Limb (tissue), 2 donors: ENCODE results near the gene DCHS2.

Experiments
- DNase-seq, 2 donors: peaks; one replicate each; pipeline ENCODE4 v3.0.0-alpha.2; 2016; ENCODE audit errors: extremely low spot score in 2 of 2

Gene DCHS2

GRCh38 chr4:154491341-154492271 lies at the start of gene DCHS2:
Gene DCHS2, minus strand, starts transcription at chr4:154491799. Its CDS starts 444 bp downstream, at chr4:154491355.
- peak in 1 of 2 donors; percentile 75 for DNase-seq

GRCh38 chr4:154534296-154534695 lies 42.7 kb upstream of the DCHS2 start:
- DNase-seq = no peak

GRCh38 chr4:154529728-154530519 lies 38.3 kb upstream of the DCHS2 start:
- no peak for DNase-seq

- DNase-seq = no peak
Observed at GRCh38 chr4:154528869-154529268, 37.3 kb upstream of the DCHS2 start.

GRCh38 chr4:154527308-154527707 lies 35.7 kb upstream of the DCHS2 start:
- no peak for DNase-seq

- no peak for DNase-seq
Observed at GRCh38 chr4:154526151-154526550, 34.6 kb upstream of the DCHS2 start.

- DNase-seq = no peak
Observed at GRCh38 chr4:154521607-154522006, 30.0 kb upstream of the DCHS2 start.

GRCh38 chr4:154519214-154519613 lies 27.6 kb upstream of the DCHS2 start:
- DNase-seq = no peak

GRCh38 chr4:154517591-154517990 lies 26.0 kb upstream of the DCHS2 start:
- no peak for DNase-seq

GRCh38 chr4:154516318-154517029 lies 24.9 kb upstream of the DCHS2 start:
- DNase-seq = no peak

- DNase-seq = no peak
Observed at GRCh38 chr4:154511981-154512380, 20.4 kb upstream of the DCHS2 start.

- no peak for DNase-seq
Observed at GRCh38 chr4:154511548-154511947, 19.9 kb upstream of the DCHS2 start.

- no peak for DNase-seq
Observed at GRCh38 chr4:154507156-154507555, 15.6 kb upstream of the DCHS2 start.

GRCh38 chr4:154506253-154506652 lies 14.7 kb upstream of the DCHS2 start:
- DNase-seq = peak in 1 of 2 donors; percentile 71

- no peak for DNase-seq
Observed at GRCh38 chr4:154503598-154503997, 12.0 kb upstream of the DCHS2 start.

- DNase-seq = peak in 1 of 2 donors; percentile 13
Observed at GRCh38 chr4:154502111-154502510, 10.5 kb upstream of the DCHS2 start.

- DNase-seq = peak; percentile 46 to 54
Observed at GRCh38 chr4:154497889-154498288, 6.3 kb upstream of the DCHS2 start.

GRCh38 chr4:154495867-154496266 lies 4.3 kb upstream of the DCHS2 start:
- DNase-seq = no peak

- DNase-seq = no peak
Observed at GRCh38 chr4:154492288-154492687, 689 bp upstream of the DCHS2 start.

- DNase-seq = peak in 1 of 2 donors; percentile 56
Observed at GRCh38 chr4:154490583-154491340, 837 bp downstream of the DCHS2 start.

GRCh38 chr4:154490234-154490582 lies 1.4 kb downstream of the DCHS2 start:
- no peak for DNase-seq
